ENCODE measurements around the gene UMODL1.

UMODL1 gene

DNA sequence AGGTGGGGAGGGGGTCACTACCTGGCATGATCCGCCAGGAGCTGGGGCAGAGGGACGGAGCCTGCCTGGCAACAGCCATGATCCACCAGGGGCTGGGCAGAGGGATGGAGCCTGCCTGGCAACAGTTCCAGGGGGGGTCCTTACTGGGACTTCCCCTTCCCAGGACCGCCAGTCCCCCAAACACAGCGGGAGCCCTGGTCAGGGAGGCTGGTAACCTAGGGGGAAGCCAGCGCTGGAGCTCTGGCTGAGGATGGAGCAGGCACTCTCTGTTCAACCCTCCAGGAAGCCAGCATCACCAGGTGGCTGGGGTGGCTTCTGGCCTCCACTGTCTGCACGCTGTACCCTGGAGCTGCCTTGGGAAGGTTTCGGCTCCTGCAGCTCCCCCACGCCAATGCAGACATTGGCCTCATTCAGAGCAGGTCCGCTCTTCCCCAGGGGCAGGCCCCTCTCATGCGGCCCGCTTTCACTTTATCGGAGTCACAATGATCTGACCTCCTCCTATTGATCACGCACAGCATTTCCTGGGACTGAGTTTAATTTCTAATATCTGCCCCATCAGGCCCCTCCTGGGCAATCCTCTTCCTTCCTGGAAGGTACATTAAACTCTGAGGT is 79.5 kb downstream of the UMODL1 start:
- no peak for TF ChIP-seq CTCF (IDR thresholded peaks at IDR 0.05; ENCODE audit: borderline replicate concordance, insufficient read depth, low read depth, low read length)

GRCh38 chr21:42151148-42151947 is 80.2 kb downstream of the UMODL1 start:
- no peak for TF ChIP-seq CTCF (IDR thresholded peaks at IDR 0.05; ENCODE audit: borderline replicate concordance, insufficient read depth, low read depth, low read length)
- no peak overlapping the region for H3K4me3 ChIP-seq (ENCODE audit: low read depth, low read length)

More for the DNA sequence above, 79.5 kb downstream of the UMODL1 start:
- H3K4me3 ChIP-seq (ENCODE audit: low read depth, low read length), result no peak overlapping the region

GRCh38 chr21:42151948-42152220 is 80.8 kb downstream of the UMODL1 start:
- TF ChIP-seq CTCF (IDR thresholded peaks at IDR 0.05; ENCODE audit: borderline replicate concordance, insufficient read depth, low read depth, low read length), result no peak
- no peak overlapping the region for H3K4me3 ChIP-seq (ENCODE audit: low read depth, low read length)

DNA sequence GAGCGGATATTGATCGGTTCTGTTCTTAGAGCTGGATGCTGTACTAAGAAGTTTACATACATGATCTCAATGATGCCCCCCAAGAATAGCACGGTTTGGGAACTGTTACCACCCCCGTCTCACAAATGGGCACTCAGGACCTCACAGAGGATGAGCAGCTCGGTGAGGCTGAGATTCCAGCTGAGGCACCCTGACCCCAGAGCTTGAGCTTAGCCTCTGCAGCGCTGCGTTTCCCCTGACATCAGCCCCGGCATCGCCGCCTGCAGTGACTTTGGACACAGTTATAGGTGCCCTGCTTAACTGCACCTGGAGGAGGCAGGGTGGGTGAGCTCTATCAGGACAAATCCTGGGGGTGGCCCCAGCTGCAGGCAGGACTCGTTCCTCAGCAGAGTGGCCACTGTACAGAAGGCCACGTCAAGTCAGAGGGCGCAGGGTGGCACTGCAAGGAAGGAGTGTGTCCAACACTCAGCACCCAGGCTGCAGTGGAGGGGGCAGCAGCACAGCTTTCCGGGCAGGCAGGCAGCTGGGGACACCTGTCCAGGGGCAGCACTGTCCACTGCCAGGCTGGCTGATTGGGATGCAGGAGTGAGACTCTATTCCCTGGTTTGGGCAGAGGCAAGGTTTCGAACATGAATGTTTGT is 82.0 kb downstream of the UMODL1 start:
- H3K4me3 ChIP-seq (ENCODE audit: low read depth, low read length), result no peak overlapping the region
- no peak for TF ChIP-seq CTCF (IDR thresholded peaks at IDR 0.05; ENCODE audit: borderline replicate concordance, insufficient read depth, low read depth, low read length)

DNA sequence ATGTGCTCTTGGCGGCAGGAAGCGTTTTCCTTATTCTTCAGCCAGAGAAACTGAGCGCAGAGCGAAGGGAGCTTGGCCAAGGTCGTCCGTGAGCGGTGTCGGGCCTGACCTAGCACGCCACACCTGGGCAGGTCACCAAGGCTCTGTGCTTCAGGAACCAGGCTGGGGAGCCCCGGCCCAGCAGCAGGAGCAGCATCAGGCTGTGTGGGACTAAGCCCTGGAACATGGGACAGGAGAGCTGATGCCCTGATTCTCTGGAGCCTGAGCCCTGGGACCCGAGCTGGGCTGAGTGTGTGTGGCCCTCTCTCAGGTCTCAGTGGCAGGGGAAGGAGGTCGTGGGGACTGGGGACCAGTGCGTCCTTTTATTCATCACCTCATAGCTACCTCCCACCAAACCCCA is 82.6 kb downstream of the UMODL1 start:
- TF ChIP-seq CTCF (IDR thresholded peaks at IDR 0.05; ENCODE audit: borderline replicate concordance, insufficient read depth, low read depth, low read length), result no peak
- H3K4me3 ChIP-seq (ENCODE audit: low read depth, low read length), result no peak overlapping the region

DNA sequence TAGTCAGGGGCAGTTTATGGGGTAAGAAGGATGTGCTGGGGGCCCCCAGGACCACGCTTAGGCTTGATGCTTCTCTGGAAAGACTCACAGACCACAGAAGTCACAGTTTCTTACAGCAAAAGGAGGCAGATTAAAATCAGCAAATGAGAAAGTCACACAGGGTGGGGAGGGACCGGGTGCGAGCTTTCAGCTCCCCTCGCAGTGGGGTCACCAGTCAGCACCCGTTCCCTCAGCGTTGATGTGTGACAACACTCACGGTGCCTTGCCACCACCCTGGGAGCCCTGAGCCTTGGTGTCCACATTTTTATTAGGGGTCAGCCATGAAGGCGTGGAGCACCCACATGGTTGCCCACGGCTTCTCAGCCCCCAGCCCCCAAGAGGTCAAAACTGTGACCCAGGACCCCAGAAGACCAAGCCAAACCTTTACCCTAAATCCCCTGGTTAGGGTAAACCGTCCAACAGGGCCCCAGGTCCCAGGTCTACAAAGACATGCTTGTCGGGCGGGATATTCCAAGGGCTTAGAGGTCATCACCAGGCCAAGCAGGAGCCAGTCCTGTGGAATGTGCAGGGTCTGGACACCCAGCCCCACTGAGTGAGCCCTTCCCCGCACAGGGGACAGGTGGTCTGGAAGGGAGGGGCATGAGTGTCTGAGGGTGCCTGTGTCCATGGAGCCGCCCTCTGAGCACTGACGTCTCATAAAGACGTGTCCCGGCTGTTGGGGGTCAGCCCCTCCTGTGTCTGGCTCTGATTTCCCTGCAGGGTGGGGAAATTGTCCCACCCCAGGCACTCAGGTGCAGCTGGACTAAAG is 83.3 kb downstream of the UMODL1 start:
- H3K4me3 ChIP-seq (ENCODE audit: low read depth, low read length), result no peak overlapping the region
- TF ChIP-seq CTCF (IDR thresholded peaks at IDR 0.05; ENCODE audit: borderline replicate concordance, insufficient read depth, low read depth, low read length), result no peak
